GM06990 (cell line): ENCODE results near the gene PRKCH.

Experiments
- DNase-seq: peaks from one replicate; pipeline ENCODE4 v3.0.0-alpha.2; 2011; ENCODE audit not compliant: insufficient read length; ENCODE audit errors: extremely low read depth
- H3K27me3 ChIP-seq: replicated peaks from 2 replicates; pipeline ENCODE4 v1.6.0; 2011; ENCODE audit warnings: low read length; ENCODE audit not compliant: control insufficient read depth, insufficient read depth
- H3K36me3 ChIP-seq: 2 replicates; pipeline ENCODE4 v1.5.1; 2011; ENCODE audit warnings: low read length; ENCODE audit not compliant: control insufficient read depth, insufficient read depth
- H3K4me3 ChIP-seq: replicated peaks from 2 replicates; pipeline ENCODE4 v1.5.1; 2011; ENCODE audit warnings: low read depth, mild to moderate bottlenecking, control low read depth, low read length
- TF ChIP-seq, protein P1 (sequence below): IDR thresholded peaks from 2 replicates; pipeline ENCODE4 v1.5.1; 2011; ENCODE audit warnings: low read length, control low read depth, mild to moderate bottlenecking, inconsistent platforms; ENCODE audit not compliant: insufficient read depth, poor library complexity, severe bottlenecking

PRKCH gene

GRCh38 chr14:61358554-61359226, 37.3 kb downstream of the PRKCH start:
- Histone ChIP-seq H3K4me3 (no peak overlapping the region), H3K36me3 (no peaks in the 10 kb centered on the region), H3K27me3 (no peaks in the 10 kb centered on the region)
- TF ChIP-seq, protein P1, sequence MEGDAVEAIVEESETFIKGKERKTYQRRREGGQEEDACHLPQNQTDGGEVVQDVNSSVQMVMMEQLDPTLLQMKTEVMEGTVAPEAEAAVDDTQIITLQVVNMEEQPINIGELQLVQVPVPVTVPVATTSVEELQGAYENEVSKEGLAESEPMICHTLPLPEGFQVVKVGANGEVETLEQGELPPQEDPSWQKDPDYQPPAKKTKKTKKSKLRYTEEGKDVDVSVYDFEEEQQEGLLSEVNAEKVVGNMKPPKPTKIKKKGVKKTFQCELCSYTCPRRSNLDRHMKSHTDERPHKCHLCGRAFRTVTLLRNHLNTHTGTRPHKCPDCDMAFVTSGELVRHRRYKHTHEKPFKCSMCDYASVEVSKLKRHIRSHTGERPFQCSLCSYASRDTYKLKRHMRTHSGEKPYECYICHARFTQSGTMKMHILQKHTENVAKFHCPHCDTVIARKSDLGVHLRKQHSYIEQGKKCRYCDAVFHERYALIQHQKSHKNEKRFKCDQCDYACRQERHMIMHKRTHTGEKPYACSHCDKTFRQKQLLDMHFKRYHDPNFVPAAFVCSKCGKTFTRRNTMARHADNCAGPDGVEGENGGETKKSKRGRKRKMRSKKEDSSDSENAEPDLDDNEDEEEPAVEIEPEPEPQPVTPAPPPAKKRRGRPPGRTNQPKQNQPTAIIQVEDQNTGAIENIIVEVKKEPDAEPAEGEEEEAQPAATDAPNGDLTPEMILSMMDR = no peak
- DNase-seq = no peak

DNA sequence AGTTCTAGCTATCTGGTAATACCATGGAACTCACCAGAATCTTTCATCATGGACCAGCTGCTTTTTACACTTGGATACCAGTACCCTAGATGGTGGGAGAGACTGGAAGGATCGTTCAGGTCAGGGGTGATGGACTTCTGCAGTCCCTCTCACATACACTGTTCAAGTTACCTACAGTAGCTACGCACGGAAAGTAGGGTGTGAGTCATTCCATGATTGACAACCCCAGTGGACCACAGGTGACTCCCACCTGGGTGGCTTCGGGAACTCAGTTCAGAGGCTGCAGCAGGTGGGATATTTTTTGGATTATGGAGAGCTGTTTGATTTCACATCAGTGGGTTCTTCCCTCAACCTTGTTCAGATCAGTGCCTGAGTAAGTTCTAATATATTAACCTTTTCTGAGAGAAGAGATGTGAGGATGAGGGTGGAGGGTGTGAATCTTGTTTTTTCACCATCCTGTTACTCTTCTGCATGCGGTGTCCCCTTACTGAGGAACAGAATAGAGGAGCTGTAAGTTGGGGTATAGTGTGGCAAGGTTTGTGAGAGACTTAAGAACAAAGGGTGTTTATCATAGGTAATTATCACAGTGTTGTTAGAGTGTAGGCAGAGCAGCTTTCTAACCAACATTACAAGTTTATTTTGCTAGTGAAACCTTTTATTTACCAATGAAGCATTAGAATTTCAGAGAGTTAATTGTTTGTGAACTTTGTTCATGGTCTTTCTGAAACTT, 39.6 kb downstream of the PRKCH start:
- TF ChIP-seq, protein P1 = no peak
- no peaks in the 10 kb centered on the region for H3K36me3 ChIP-seq
- no peak for DNase-seq
- H3K27me3 ChIP-seq = no peaks in the 10 kb centered on the region
- H3K4me3 ChIP-seq = no peak overlapping the region

- Histone ChIP-seq H3K27me3 (no peaks in the 10 kb centered on the region), H3K4me3 (no peak overlapping the region), H3K36me3 (no peaks in the 10 kb centered on the region)
- TF ChIP-seq, protein P1 = no peak
- no peak for DNase-seq
These were observed 40.8 kb downstream of the PRKCH start for GRCh38 chr14:61362072-61362750.

- TF ChIP-seq, protein P1 = no peak
- Histone ChIP-seq H3K27me3 (no peaks in the 10 kb centered on the region), H3K36me3 (no peaks in the 10 kb centered on the region), H3K4me3 (no peak overlapping the region)
- DNase-seq = no peak
These were observed 42.9 kb downstream of the PRKCH start for GRCh38 chr14:61364243-61364642.

GRCh38 chr14:61365667-61366212, 44.4 kb downstream of the PRKCH start:
- no peaks in the 10 kb centered on the region for H3K27me3 ChIP-seq
- H3K4me3 ChIP-seq = no peak overlapping the region
- TF ChIP-seq, protein P1 = no peak
- DNase-seq = no peak
- H3K36me3 ChIP-seq = no peaks in the 10 kb centered on the region
